Colonic mucosa (tissue), 4 donors: ENCODE results near the gene ZNF263. TPM values are rescaled to one million over a fixed set of nuclear protein-coding genes. Genes with fewer than 3 reads are reported as not detected.

ENCODE experiments used
- DNase-seq: peaks from one replicate; pipeline ENCODE4 v3.0.0-alpha.2; 2020
- H3K27ac ChIP-seq: fragments of 200-600 bp; one replicate; pipeline ENCODE4 v1.8.0; 2021
- H3K27me3 ChIP-seq: fragments of 200-600 bp; one replicate; pipeline ENCODE4 v1.8.0; 2021
- H3K36me3 ChIP-seq: fragments of 200-600 bp; one replicate; pipeline ENCODE4 v1.8.0; 2021
- H3K4me1 ChIP-seq: fragments of 200-600 bp; one replicate; pipeline ENCODE4 v1.8.0; 2021; ENCODE audit warnings: mild to moderate bottlenecking
- H3K4me3 ChIP-seq: fragments of 200-600 bp; one replicate; pipeline ENCODE4 v1.8.0; 2021
- H3K9ac ChIP-seq, 2 donors: one replicate each; pipeline ENCODE4 v1.7.0; 2013; ENCODE audit warnings: control low read depth in 2 of 2, low read depth in 2 of 2, low read length in 2 of 2
- H3K9me3 ChIP-seq: fragments of 200-600 bp; one replicate; pipeline ENCODE4 v1.8.0; 2021
- intact Hi-C: fragments of 100-400 bp; cut with DNase I; formaldehyde crosslinking; loops from one replicate; pipeline ENCODE4 v1.14.1; 2022
- total RNA-seq, 2 donors: library from RNA; stranded (reverse); fragmentation: NEBNext Ultra II Directional in 1 of 2; extraction: Animal tissue kit (Norgen Biotek cat#: 25700) in 1 of 2; gene quantifications; one replicate each; pipeline ENCODE4 v1.2.1, GENCODE V29; 2021
- TF ChIP-seq, protein P1 (sequence below): fragments of 200-600 bp; IDR thresholded peaks from one replicate; pipeline ENCODE4 v1.8.0; 2022; ENCODE audit warnings: antibody characterized with exemption, mild to moderate bottlenecking
- donor health status: healthy.
- donor health status: DM: no; HTN: no; CAD: no.
- donor health status: DM: no; HTN: no; CAD: no.

Gene ZNF263
- total RNA-seq, 2 donors from 2014 or later: 19.5 to 27.2 TPM

DNA sequence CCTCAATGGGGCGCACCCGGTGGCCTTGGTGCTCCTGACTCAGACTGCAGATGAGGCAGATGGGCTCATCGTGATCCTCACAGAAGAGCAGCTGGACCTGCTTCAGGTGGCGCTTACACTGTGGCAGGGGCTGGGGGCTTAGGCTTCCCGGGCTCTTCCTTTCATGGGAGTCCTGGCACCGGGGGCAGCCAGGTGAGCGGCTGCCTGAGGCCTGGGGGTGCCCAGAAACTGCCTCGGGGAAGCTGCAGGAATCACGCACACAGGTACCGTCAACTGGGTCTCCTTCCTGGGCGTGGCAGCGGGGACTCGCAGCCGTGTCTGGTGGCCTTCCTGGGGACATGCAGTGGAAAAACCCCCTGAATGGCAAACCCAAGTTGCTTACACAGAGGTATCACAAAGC lies 33.8 kb upstream of the ZNF263 start:
- DNase-seq: no peak
- Histone ChIP-seq H3K27ac (no peak overlapping the region), H3K36me3 (no peaks in the 10 kb centered on the region), H3K4me1 (no peaks in the 10 kb centered on the region), H3K9me3 (no peaks in the 10 kb centered on the region), H3K9ac (no peak overlapping the region), H3K4me3 (no peak overlapping the region), H3K27me3 (no peaks in the 10 kb centered on the region)
- TF ChIP-seq, protein P1, sequence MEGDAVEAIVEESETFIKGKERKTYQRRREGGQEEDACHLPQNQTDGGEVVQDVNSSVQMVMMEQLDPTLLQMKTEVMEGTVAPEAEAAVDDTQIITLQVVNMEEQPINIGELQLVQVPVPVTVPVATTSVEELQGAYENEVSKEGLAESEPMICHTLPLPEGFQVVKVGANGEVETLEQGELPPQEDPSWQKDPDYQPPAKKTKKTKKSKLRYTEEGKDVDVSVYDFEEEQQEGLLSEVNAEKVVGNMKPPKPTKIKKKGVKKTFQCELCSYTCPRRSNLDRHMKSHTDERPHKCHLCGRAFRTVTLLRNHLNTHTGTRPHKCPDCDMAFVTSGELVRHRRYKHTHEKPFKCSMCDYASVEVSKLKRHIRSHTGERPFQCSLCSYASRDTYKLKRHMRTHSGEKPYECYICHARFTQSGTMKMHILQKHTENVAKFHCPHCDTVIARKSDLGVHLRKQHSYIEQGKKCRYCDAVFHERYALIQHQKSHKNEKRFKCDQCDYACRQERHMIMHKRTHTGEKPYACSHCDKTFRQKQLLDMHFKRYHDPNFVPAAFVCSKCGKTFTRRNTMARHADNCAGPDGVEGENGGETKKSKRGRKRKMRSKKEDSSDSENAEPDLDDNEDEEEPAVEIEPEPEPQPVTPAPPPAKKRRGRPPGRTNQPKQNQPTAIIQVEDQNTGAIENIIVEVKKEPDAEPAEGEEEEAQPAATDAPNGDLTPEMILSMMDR: no peak
- intact Hi-C loops: no loop called here

DNA sequence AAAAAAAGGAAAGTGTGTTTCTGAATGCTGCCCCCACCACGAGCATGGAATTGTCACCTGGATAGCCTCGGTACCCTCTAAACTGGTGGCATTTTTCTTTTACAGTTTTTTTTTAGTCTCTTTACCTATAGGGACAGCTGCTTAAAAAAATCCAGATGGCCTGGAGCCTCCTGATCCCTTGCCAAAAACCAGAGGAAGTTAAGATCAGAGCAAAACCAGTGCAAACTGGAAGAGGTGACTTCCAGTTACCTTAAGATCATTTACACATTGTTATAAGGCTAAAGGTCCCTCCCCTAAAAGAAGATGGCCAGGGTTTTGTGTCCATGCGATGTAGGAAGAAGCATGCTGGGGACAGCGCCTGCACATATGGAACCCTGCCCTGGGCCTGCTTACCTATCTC lies 30.3 kb upstream of the ZNF263 start:
- no peak overlapping the region for H3K27ac ChIP-seq
- no peak for DNase-seq
- H3K9ac ChIP-seq: no peak overlapping the region
- intact Hi-C loops: no loop called here
- no peaks in the 10 kb centered on the region for H3K27me3 ChIP-seq
- H3K4me1 ChIP-seq: no peaks in the 10 kb centered on the region
- H3K4me3 ChIP-seq: no peak overlapping the region
- TF ChIP-seq, protein P1: no peak
- no peaks in the 10 kb centered on the region for H3K36me3 ChIP-seq
- no peaks in the 10 kb centered on the region for H3K9me3 ChIP-seq

DNA sequence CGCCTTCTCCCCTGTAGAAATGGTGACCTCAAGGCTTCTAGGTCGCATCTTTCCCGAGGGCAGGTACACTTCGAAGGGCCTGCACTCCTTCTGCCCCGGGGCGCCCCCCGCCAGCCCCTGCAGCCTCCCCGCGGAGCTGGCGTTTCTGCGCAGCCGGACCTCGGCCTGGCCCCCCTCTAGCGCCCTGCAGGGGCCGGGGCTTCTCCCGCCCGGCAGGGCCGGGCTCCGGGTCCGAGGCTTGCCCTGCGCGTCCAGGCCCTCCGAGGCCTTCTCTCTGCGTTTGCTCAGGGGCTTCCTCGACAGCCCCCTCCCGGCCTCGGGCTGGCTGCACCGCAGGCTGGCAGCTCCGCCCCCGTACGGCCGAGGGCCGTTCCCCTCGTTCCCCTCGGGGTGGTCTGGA lies 29.0 kb upstream of the ZNF263 start:
- H3K36me3 ChIP-seq: no peaks in the 10 kb centered on the region
- no peaks in the 10 kb centered on the region for H3K4me1 ChIP-seq
- no peak overlapping the region for H3K4me3 ChIP-seq
- TF ChIP-seq, protein P1: no peak
- no peak overlapping the region for H3K9ac ChIP-seq
- no peaks in the 10 kb centered on the region for H3K9me3 ChIP-seq
- H3K27me3 ChIP-seq: no peaks in the 10 kb centered on the region
- H3K27ac ChIP-seq: no peak overlapping the region
- no peak for DNase-seq
- intact Hi-C loops: no loop called here

DNA sequence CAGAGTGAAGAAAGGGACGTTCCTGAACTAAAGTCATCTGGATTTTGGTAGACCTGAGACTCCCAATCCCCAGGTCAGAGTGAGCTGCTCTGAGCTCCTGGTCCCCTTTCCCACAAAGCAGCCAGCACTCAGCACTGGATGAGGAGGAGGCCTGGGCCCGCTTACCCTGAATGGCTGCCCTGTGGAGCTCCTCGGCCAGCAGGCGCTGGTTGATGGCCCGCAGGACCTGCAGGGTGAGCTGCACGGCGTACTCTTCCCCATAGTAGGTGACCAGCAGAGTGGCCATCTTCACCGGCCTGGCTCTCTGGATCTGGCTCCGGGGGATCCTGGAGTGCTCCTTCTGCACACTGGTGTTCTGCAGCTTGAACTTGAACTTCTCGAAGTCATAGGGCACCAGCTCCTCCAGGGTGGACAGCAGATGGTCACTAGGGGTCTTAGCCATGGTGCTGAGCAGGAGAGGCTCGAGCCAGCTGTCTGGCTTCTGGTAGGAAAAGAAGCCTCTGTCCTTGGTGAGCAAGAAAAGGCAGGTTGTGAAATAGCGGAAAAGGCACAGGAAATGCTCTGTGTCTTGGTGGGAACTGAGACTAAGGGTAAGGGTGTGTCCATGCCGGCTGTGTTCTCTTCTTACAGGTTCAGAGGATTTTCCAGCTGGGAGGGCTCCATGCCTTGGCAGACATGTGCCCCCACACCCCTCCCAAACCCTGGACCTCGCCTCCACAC lies 27.0 kb upstream of the ZNF263 start, which contains the start of gene MEFV:
MEFV (minus strand) TSS at position 488 of the 720 bp plus-strand sequence; CDS start at position 442, 46 bp downstream.
- Histone ChIP-seq H3K27me3 (no peaks in the 10 kb centered on the region), H3K9ac (peak within 1 kb of the TSS in 1 of 2 donors; percentile 19), H3K27ac (no peak within 1 kb of the TSS), H3K4me3 (peak within 1 kb of the TSS; percentile 20), H3K9me3 (no peaks in the 10 kb centered on the region), H3K36me3 (no peaks in the 10 kb centered on the region), H3K4me1 (no peaks in the 10 kb centered on the region)
- no peak for DNase-seq
- TF ChIP-seq, protein P1: no peak
- intact Hi-C loops: no loop called here

DNA sequence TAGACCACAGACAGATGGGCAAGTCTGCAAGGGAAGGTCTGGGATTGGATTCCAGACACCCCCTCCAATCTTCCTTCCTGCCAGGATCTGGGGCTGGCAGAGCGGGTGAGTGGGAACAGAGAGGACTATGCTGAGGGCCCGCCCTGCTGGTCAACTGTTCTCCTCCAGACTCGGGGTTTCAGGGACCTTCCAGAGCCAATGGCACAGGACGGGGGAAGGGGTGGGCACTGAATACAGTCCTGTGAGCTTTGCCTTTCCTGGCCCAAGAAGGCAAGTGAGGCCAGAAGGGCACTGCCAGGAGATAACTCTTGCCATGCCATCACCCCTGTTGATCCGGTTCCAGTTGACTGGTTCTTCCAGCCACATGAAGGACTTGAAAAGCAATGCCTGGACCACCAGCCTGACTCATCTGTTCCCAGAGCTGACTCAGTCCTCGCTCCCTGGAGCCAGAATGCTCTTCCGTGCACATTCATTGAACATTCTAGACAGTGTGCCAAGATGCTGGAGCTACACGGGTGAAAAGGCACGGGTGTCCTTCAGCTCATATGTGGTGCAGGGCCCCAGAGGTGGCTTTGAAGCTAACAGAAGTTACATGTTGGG lies 26.3 kb upstream of the ZNF263 start:
- DNase-seq: no peak
- H3K36me3 ChIP-seq: no peaks in the 10 kb centered on the region
- H3K9ac ChIP-seq: no peak overlapping the region
- H3K27me3 ChIP-seq: no peaks in the 10 kb centered on the region
- intact Hi-C loops: no loop called here
- H3K4me1 ChIP-seq: no peaks in the 10 kb centered on the region
- H3K4me3 ChIP-seq: no peak overlapping the region
- H3K9me3 ChIP-seq: no peaks in the 10 kb centered on the region
- TF ChIP-seq, protein P1: no peak
- H3K27ac ChIP-seq: no peak overlapping the region
